Measurements from ENCODE around the gene GRK6.

The GRK6 gene

GRCh38 chr5:177459819-177460628, 33.5 kb downstream of the GRK6 start:
- Histone ChIP-seq H3K4me3 (ENCODE audit: low read depth in 1 of 2, low read length in 2 of 2) (no peak overlapping the region), H3K27me3 (ENCODE audit: control insufficient read depth in 1 of 2, insufficient read depth in 2 of 2, low read length in 2 of 2) (no peaks in the 10 kb centered on the region), H3K27ac (ENCODE audit: low read depth, low read length) (no peak overlapping the region), H3K36me3 (ENCODE audit: insufficient read depth, low read length) (peaks cover 24% of the 10 kb centered on the region), H3K9me3 (ENCODE audit: low read length) (no peaks in the 10 kb centered on the region), H3K9ac (ENCODE audit: low read length) (no peak overlapping the region), H3K4me1 (ENCODE audit: insufficient read depth, low read length) (peaks cover 11% of the 10 kb centered on the region)

- H3K36me3 ChIP-seq (ENCODE audit: insufficient read depth, low read length): peaks cover 42% of the 10 kb centered on the region
- H3K4me1 ChIP-seq (ENCODE audit: insufficient read depth, low read length): peaks cover 4% of the 10 kb centered on the region
- no peaks in the 10 kb centered on the region for H3K27me3 ChIP-seq (ENCODE audit: control insufficient read depth in 1 of 2, insufficient read depth in 2 of 2, low read length in 2 of 2)
- H3K9me3 ChIP-seq (ENCODE audit: low read length): no peaks in the 10 kb centered on the region
- no peak overlapping the region for H3K9ac ChIP-seq (ENCODE audit: low read length)
- no peak overlapping the region for H3K4me3 ChIP-seq (ENCODE audit: low read depth in 1 of 2, low read length in 2 of 2)
- H3K27ac ChIP-seq (ENCODE audit: low read depth, low read length): no peak overlapping the region
Observed at GRCh38 chr5:177462021-177462670, 35.7 kb downstream of the GRK6 start.

GRCh38 chr5:177465044-177465443, 38.6 kb downstream of the GRK6 start:
- no peak overlapping the region for H3K4me3 ChIP-seq (ENCODE audit: low read depth in 1 of 2, low read length in 2 of 2)
- no peaks in the 10 kb centered on the region for H3K27me3 ChIP-seq (ENCODE audit: control insufficient read depth in 1 of 2, insufficient read depth in 2 of 2, low read length in 2 of 2)
- peaks cover 2% of the 10 kb centered on the region for H3K4me1 ChIP-seq (ENCODE audit: insufficient read depth, low read length)
- H3K9me3 ChIP-seq (ENCODE audit: low read length): no peaks in the 10 kb centered on the region
- no peak overlapping the region for H3K9ac ChIP-seq (ENCODE audit: low read length)
- H3K27ac ChIP-seq (ENCODE audit: low read depth, low read length): no peak overlapping the region
- peaks cover 26% of the 10 kb centered on the region for H3K36me3 ChIP-seq (ENCODE audit: insufficient read depth, low read length)

- Histone ChIP-seq H3K9me3 (ENCODE audit: low read length) (no peaks in the 10 kb centered on the region), H3K4me3 (ENCODE audit: low read depth in 1 of 2, low read length in 2 of 2) (no peak overlapping the region), H3K27me3 (ENCODE audit: control insufficient read depth in 1 of 2, insufficient read depth in 2 of 2, low read length in 2 of 2) (no peaks in the 10 kb centered on the region), H3K9ac (ENCODE audit: low read length) (no peak overlapping the region), H3K36me3 (ENCODE audit: insufficient read depth, low read length) (peaks cover 22% of the 10 kb centered on the region), H3K4me1 (ENCODE audit: insufficient read depth, low read length) (peaks cover 20% of the 10 kb centered on the region), H3K27ac (ENCODE audit: low read depth, low read length) (no peak overlapping the region)
Observed at GRCh38 chr5:177466861-177467260, 40.4 kb downstream of the GRK6 start.

GRCh38 chr5:177467436-177467835, 41.0 kb downstream of the GRK6 start:
- Histone ChIP-seq H3K27me3 (ENCODE audit: control insufficient read depth in 1 of 2, insufficient read depth in 2 of 2, low read length in 2 of 2) (no peaks in the 10 kb centered on the region), H3K4me1 (ENCODE audit: insufficient read depth, low read length) (peaks cover 24% of the 10 kb centered on the region), H3K4me3 (ENCODE audit: low read depth in 1 of 2, low read length in 2 of 2) (no peak overlapping the region), H3K27ac (ENCODE audit: low read depth, low read length) (no peak overlapping the region), H3K9me3 (ENCODE audit: low read length) (no peaks in the 10 kb centered on the region), H3K36me3 (ENCODE audit: insufficient read depth, low read length) (peaks cover 22% of the 10 kb centered on the region), H3K9ac (ENCODE audit: low read length) (no peak overlapping the region)

- H3K4me3 ChIP-seq (ENCODE audit: low read depth in 1 of 2, low read length in 2 of 2): no peak overlapping the region
- no peaks in the 10 kb centered on the region for H3K9me3 ChIP-seq (ENCODE audit: low read length)
- H3K4me1 ChIP-seq (ENCODE audit: insufficient read depth, low read length): peaks cover 24% of the 10 kb centered on the region
- no peaks in the 10 kb centered on the region for H3K27me3 ChIP-seq (ENCODE audit: control insufficient read depth in 1 of 2, insufficient read depth in 2 of 2, low read length in 2 of 2)
- H3K36me3 ChIP-seq (ENCODE audit: insufficient read depth, low read length): peaks cover 22% of the 10 kb centered on the region
- H3K9ac ChIP-seq (ENCODE audit: low read length): no peak overlapping the region
- peak overlapping the region; percentile 32 for H3K27ac ChIP-seq (ENCODE audit: low read depth, low read length)
Observed at GRCh38 chr5:177468329-177468684, 41.8 kb downstream of the GRK6 start.

- H3K4me3 ChIP-seq (ENCODE audit: low read depth in 1 of 2, low read length in 2 of 2): no peak overlapping the region
- peaks cover 22% of the 10 kb centered on the region for H3K36me3 ChIP-seq (ENCODE audit: insufficient read depth, low read length)
- no peak overlapping the region for H3K9ac ChIP-seq (ENCODE audit: low read length)
Observed at GRCh38 chr5:177468685-177469628, 42.5 kb downstream of the GRK6 start.

GRCh38 chr5:177469750-177470525, 43.5 kb downstream of the GRK6 start:
- peaks cover 22% of the 10 kb centered on the region for H3K36me3 ChIP-seq (ENCODE audit: insufficient read depth, low read length)
- H3K9ac ChIP-seq (ENCODE audit: low read length): no peak overlapping the region
- H3K27me3 ChIP-seq (ENCODE audit: control insufficient read depth in 1 of 2, insufficient read depth in 2 of 2, low read length in 2 of 2): no peaks in the 10 kb centered on the region
- no peak overlapping the region for H3K4me3 ChIP-seq (ENCODE audit: low read depth in 1 of 2, low read length in 2 of 2)
- H3K4me1 ChIP-seq (ENCODE audit: insufficient read depth, low read length): peaks cover 35% of the 10 kb centered on the region
- H3K27ac ChIP-seq (ENCODE audit: low read depth, low read length): peak overlapping the region; percentile 68
- H3K9me3 ChIP-seq (ENCODE audit: low read length): no peaks in the 10 kb centered on the region

More at GRCh38 chr5:177468685-177469628, 42.5 kb downstream of the GRK6 start:
- H3K4me1 ChIP-seq (ENCODE audit: insufficient read depth, low read length): peaks cover 25% of the 10 kb centered on the region
- no peaks in the 10 kb centered on the region for H3K9me3 ChIP-seq (ENCODE audit: low read length)
- no peak overlapping the region for H3K27ac ChIP-seq (ENCODE audit: low read depth, low read length)
- no peaks in the 10 kb centered on the region for H3K27me3 ChIP-seq (ENCODE audit: control insufficient read depth in 1 of 2, insufficient read depth in 2 of 2, low read length in 2 of 2)

- Histone ChIP-seq H3K27me3 (ENCODE audit: control insufficient read depth in 1 of 2, insufficient read depth in 2 of 2, low read length in 2 of 2) (no peaks in the 10 kb centered on the region), H3K4me3 (ENCODE audit: low read depth in 1 of 2, low read length in 2 of 2) (peak overlapping the region in 1 of 2 donors; percentile 72), H3K4me1 (ENCODE audit: insufficient read depth, low read length) (peaks cover 45% of the 10 kb centered on the region), H3K27ac (ENCODE audit: low read depth, low read length) (no peak overlapping the region), H3K9me3 (ENCODE audit: low read length) (no peaks in the 10 kb centered on the region), H3K9ac (ENCODE audit: low read length) (no peak overlapping the region), H3K36me3 (ENCODE audit: insufficient read depth, low read length) (peaks cover 13% of the 10 kb centered on the region)
Observed at GRCh38 chr5:177470759-177471536, 44.5 kb downstream of the GRK6 start.

- Histone ChIP-seq H3K27ac (ENCODE audit: low read depth, low read length) (peak overlapping the region; percentile 78), H3K4me1 (ENCODE audit: insufficient read depth, low read length) (peaks cover 53% of the 10 kb centered on the region), H3K27me3 (ENCODE audit: control insufficient read depth in 1 of 2, insufficient read depth in 2 of 2, low read length in 2 of 2) (no peaks in the 10 kb centered on the region), H3K4me3 (ENCODE audit: low read depth in 1 of 2, low read length in 2 of 2) (peak overlapping the region; percentile 72 to 90), H3K9ac (ENCODE audit: low read length) (peak overlapping the region; percentile 53), H3K36me3 (ENCODE audit: insufficient read depth, low read length) (peaks cover 5% of the 10 kb centered on the region), H3K9me3 (ENCODE audit: low read length) (no peaks in the 10 kb centered on the region)
Observed at GRCh38 chr5:177471610-177472356, 45.3 kb downstream of the GRK6 start.

All from muscle layer of colon (tissue), 2 donors.